HL-60 (cell line): ENCODE results near the gene FOXO4.

Experiments used
- CTCF ChIP-seq: IDR thresholded peaks from one replicate; pipeline ENCODE4 v1.5.1; 2011; ENCODE audit warnings: low read length, control low read depth, inconsistent platforms; ENCODE audit not compliant: insufficient read depth
- GABPA ChIP-seq: IDR thresholded peaks from 2 replicates; pipeline ENCODE4 v1.6.1; 2012; ENCODE audit warnings: low read depth
- POLR2AphosphoS5 ChIP-seq: IDR thresholded peaks from 2 replicates; pipeline ENCODE4 v1.6.1; 2012; ENCODE audit warnings: low read depth
- REST ChIP-seq: IDR thresholded peaks from 2 replicates; pipeline ENCODE4 v1.6.1; 2012; ENCODE audit warnings: low read depth; ENCODE audit not compliant: insufficient replicate concordance

- TF ChIP-seq POLR2AphosphoS5 (no peak), CTCF (no peak), GABPA (no peak), REST (no peak)
Observed at GRCh38 chrX:71096760-71097032, 1.0 kb downstream of the FOXO4 start.
